Measurements from ENCODE around the gene INPP5K. TPM values are rescaled to one million over a fixed set of nuclear protein-coding genes. Genes with fewer than 3 reads are reported as not detected.
A peak's percentile ranks its signal among the peaks of the same experiment; 100 is the strongest.

INPP5K gene
- total RNA-seq, 2 donors from 2014 or later: 27.6 to 35.5 TPM

DNA sequence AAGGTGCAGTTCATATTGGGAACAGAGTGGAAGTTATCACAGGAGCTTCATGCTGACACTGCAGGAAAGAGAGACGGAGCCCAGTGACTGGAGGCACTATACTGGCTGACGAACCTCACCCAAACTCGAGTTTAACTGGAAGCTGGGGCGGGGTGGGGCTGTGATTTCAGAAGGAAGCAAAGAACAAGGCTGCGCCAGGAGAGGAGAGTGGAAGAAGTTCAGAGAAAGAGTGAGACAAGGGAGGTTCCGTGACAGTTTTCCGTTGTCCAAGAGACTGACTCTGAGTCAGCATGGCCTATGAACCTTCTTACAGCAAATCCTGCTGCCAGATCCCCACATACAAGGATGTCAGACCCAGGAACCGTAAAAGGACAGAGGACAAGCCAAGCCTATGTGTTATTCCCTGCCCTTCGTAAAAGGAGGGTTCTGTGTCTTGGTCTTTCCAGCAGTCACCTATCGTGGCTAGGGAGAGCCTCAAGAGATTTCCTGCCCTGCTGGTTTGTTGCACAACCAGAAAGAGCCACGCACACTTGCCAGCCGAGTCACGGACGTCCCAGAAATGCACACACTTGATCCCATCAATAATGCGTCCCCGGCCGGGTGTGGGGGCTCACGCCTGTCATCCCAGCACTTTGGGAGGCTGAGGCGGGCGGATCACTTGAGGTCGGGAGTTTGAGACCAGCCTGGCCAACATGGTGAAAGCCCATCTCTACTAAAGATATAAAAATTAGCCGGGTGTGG lies 41.1 kb upstream of the INPP5K start:
- intact Hi-C loops (cut with DNase I): no loop called here
- H3K4me1 ChIP-seq: peaks cover 11% of the 10 kb centered on the region

DNA sequence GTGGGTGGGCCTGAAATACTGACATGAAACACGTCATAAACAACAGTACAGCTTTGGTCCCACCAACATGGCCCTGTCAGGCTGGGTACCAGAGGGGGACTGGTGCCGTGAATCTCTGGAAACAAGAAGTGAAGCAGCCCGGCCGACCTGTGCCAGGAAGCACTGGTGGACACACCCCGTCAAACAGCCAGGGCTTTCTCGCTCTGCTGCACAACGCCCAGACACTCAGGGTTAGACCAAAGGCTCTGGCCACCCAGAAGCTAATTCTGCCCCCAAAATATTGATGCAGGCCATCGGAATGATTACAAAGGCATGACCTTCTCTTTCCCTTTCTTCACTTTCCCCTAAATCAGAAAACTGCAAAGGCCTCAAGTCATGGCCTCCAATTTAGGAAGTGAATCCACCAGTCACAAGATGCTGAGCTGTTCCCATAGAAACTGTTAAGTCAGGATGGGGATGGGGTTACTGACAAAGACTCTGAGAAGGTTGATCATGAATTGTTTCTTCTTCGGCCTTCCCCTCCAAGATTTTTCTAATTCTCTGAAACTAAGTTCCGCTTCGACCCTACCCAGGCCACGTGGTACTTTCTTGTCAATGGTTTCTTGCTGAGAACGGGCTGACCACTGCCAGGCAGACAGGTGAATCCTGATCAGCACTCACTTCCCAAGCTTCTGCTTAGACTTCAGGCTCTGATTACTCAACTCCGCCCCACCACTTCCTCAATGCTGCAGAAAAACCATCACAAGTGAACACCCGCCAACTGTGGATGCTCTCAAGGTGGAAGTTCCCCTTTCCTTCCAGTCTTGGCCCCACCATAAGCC lies 39.4 kb upstream of the INPP5K start:
- TF ChIP-seq, protein P1, sequence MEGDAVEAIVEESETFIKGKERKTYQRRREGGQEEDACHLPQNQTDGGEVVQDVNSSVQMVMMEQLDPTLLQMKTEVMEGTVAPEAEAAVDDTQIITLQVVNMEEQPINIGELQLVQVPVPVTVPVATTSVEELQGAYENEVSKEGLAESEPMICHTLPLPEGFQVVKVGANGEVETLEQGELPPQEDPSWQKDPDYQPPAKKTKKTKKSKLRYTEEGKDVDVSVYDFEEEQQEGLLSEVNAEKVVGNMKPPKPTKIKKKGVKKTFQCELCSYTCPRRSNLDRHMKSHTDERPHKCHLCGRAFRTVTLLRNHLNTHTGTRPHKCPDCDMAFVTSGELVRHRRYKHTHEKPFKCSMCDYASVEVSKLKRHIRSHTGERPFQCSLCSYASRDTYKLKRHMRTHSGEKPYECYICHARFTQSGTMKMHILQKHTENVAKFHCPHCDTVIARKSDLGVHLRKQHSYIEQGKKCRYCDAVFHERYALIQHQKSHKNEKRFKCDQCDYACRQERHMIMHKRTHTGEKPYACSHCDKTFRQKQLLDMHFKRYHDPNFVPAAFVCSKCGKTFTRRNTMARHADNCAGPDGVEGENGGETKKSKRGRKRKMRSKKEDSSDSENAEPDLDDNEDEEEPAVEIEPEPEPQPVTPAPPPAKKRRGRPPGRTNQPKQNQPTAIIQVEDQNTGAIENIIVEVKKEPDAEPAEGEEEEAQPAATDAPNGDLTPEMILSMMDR (IDR thresholded peaks at IDR 0.05): no peak
- H3K9ac ChIP-seq (ENCODE audit: low read depth in 2 of 2, low read length in 2 of 2): peak overlapping the region in 1 of 2 donors; percentile 28
- H3K36me3 ChIP-seq: no peaks in the 10 kb centered on the region
- H3K27ac ChIP-seq: no peak overlapping the region
- H3K9me3 ChIP-seq: no peaks in the 10 kb centered on the region
- no peaks in the 10 kb centered on the region for H3K27me3 ChIP-seq
- intact Hi-C loops (cut with DNase I): no loop called here
- no peak overlapping the region for H3K4me3 ChIP-seq
- H3K4me1 ChIP-seq: peaks cover 6% of the 10 kb centered on the region
- peak; percentile 63 for DNase-seq

More for the DNA sequence above, 41.1 kb upstream of the INPP5K start:
- H3K9me3 ChIP-seq: no peaks in the 10 kb centered on the region
- peak; percentile 80 for DNase-seq
- H3K9ac ChIP-seq (ENCODE audit: low read depth in 2 of 2, low read length in 2 of 2): no peak overlapping the region
- TF ChIP-seq, protein P1 (IDR thresholded peaks at IDR 0.05): no peak
- no peaks in the 10 kb centered on the region for H3K27me3 ChIP-seq
- no peaks in the 10 kb centered on the region for H3K36me3 ChIP-seq
- H3K27ac ChIP-seq: peak overlapping the region; percentile 44
- H3K4me3 ChIP-seq: no peak overlapping the region

GRCh38 chr17:1554751-1555540 lies 38.5 kb upstream of the INPP5K start:
- no peak for DNase-seq
- intact Hi-C loops (cut with DNase I): no loop called here
- Histone ChIP-seq H3K4me3 (no peak overlapping the region), H3K9me3 (no peaks in the 10 kb centered on the region), H3K27me3 (no peaks in the 10 kb centered on the region), H3K9ac (ENCODE audit: low read depth in 2 of 2, low read length in 2 of 2) (peak overlapping the region in 1 of 2 donors; percentile 28), H3K27ac (no peak overlapping the region), H3K36me3 (peaks cover 4% of the 10 kb centered on the region), H3K4me1 (peaks cover 4% of the 10 kb centered on the region)
- TF ChIP-seq, protein P1 (IDR thresholded peaks at IDR 0.05): no peak

GRCh38 chr17:1553354-1554266 lies 37.2 kb upstream of the INPP5K start:
- no peaks in the 10 kb centered on the region for H3K9me3 ChIP-seq
- TF ChIP-seq, protein P1 (IDR thresholded peaks at IDR 0.05): no peak
- H3K4me3 ChIP-seq: no peak overlapping the region
- no peaks in the 10 kb centered on the region for H3K27me3 ChIP-seq
- H3K27ac ChIP-seq: no peak overlapping the region
- peaks cover 4% of the 10 kb centered on the region for H3K36me3 ChIP-seq
- no peaks in the 10 kb centered on the region for H3K4me1 ChIP-seq
- no peak for DNase-seq
- H3K9ac ChIP-seq (ENCODE audit: low read depth in 2 of 2, low read length in 2 of 2): no peak overlapping the region
- intact Hi-C loops (cut with DNase I): no loop called here

All from colonic mucosa (tissue), 4 donors.